Peyer's patch (tissue), 4 donors: Measurements from ENCODE around the gene FARSA.

Experiments
- CTCF ChIP-seq, 6 experiments: fragments of 450-650 bp in 4 of 6; fragments of 200-600 bp in 2 of 6; sonication (generic) in 1 of 6; IDR thresholded peaks; one replicate each; pipeline ENCODE4 v1.5.1; 2017 to 2019; ENCODE audit warnings: antibody characterized with exemption in 6 of 6, mild to moderate bottlenecking in 3 of 6, moderate library complexity in 1 of 6
- POLR2A ChIP-seq, 2 donors: fragments of 450-650 bp; IDR thresholded peaks; one replicate each; pipeline ENCODE4 v1.5.1; 2017; ENCODE audit warnings: antibody characterized with exemption in 2 of 2, mild to moderate bottlenecking in 2 of 2, moderate library complexity in 2 of 2

- TF ChIP-seq POLR2A (IDR thresholded peaks at IDR 0.05) (no peak), CTCF (IDR thresholded peaks at IDR 0.05) (no peak)
Observed at GRCh38 chr19:12973236-12973635, 39.7 kb upstream of the FARSA start.
